HG02623 (cell line): ENCODE data around the gene CCSAP.
A peak's percentile ranks its signal among the peaks of the same experiment; 100 is the strongest.

Experiments used
- ATAC-seq: cut with Tn5 transposase; IDR thresholded peaks from one replicate; pipeline ENCODE4 v1.9.1; 2021; ENCODE audit warnings: moderate library complexity; ENCODE audit not compliant: unreplicated experiment

CCSAP gene

GRCh38 chr1:229365569-229365968, 22.7 kb upstream of the CCSAP start:
- no peak for ATAC-seq

- ATAC-seq: no peak
Observed at GRCh38 chr1:229364207-229365065, 21.6 kb upstream of the CCSAP start.

GRCh38 chr1:229363723-229364122, 20.9 kb upstream of the CCSAP start:
- ATAC-seq: no peak

GRCh38 chr1:229360420-229360819, 17.6 kb upstream of the CCSAP start:
- ATAC-seq: no peak

- ATAC-seq: no peak
Observed at GRCh38 chr1:229355661-229356060, 12.8 kb upstream of the CCSAP start.

- no peak for ATAC-seq
Observed at GRCh38 chr1:229354226-229354625, 11.4 kb upstream of the CCSAP start.

GRCh38 chr1:229352975-229353374, 10.1 kb upstream of the CCSAP start:
- ATAC-seq: no peak

- no peak for ATAC-seq
Observed at GRCh38 chr1:229349463-229350385, 6.9 kb upstream of the CCSAP start.

- no peak for ATAC-seq
Observed at GRCh38 chr1:229347528-229347927, 4.7 kb upstream of the CCSAP start.

- no peak for ATAC-seq
Observed at GRCh38 chr1:229344937-229345684, 2.3 kb upstream of the CCSAP start.

GRCh38 chr1:229344139-229344538, 1.3 kb upstream of the CCSAP start:
- ATAC-seq: no peak

GRCh38 chr1:229341774-229342655, 832 bp downstream of the CCSAP start:
- ATAC-seq: peak; percentile 69

- no peak for ATAC-seq
Observed at GRCh38 chr1:229340496-229340895, 2.4 kb downstream of the CCSAP start.

GRCh38 chr1:229339520-229339919, 3.3 kb downstream of the CCSAP start:
- ATAC-seq: no peak

GRCh38 chr1:229339086-229339485, 3.8 kb downstream of the CCSAP start:
- no peak for ATAC-seq

- no peak for ATAC-seq
Observed at GRCh38 chr1:229336345-229336744, 6.5 kb downstream of the CCSAP start.

GRCh38 chr1:229334716-229335115, 8.1 kb downstream of the CCSAP start:
- ATAC-seq: no peak

GRCh38 chr1:229334269-229334668, 8.6 kb downstream of the CCSAP start:
- ATAC-seq: no peak

- ATAC-seq: no peak
Observed at GRCh38 chr1:229328598-229329362, 14.1 kb downstream of the CCSAP start.
